Peyer's patch (tissue), 4 donors: ENCODE measurements around the gene SCRN2.

Experiments used
- CTCF ChIP-seq, 6 experiments: fragments of 450-650 bp in 4 of 6; fragments of 200-600 bp in 2 of 6; sonication (generic) in 1 of 6; IDR thresholded peaks; one replicate each; pipeline ENCODE4 v1.5.1; 2017 to 2019; ENCODE audit warnings: antibody characterized with exemption in 6 of 6, mild to moderate bottlenecking in 3 of 6, moderate library complexity in 1 of 6
- POLR2A ChIP-seq, 2 donors: fragments of 450-650 bp; IDR thresholded peaks; one replicate each; pipeline ENCODE4 v1.5.1; 2017; ENCODE audit warnings: antibody characterized with exemption in 2 of 2, mild to moderate bottlenecking in 2 of 2, moderate library complexity in 2 of 2

- TF ChIP-seq POLR2A (IDR thresholded peaks at IDR 0.05): peak; percentile 33 to 55
- peak in 3 of 6 experiments; percentile 19 to 30 (median 22) for TF ChIP-seq CTCF (IDR thresholded peaks at IDR 0.05)
Measured at GRCh38 chr17:47884905-47885730, 44.0 kb upstream of the SCRN2 start.
